ENCODE measurements around the gene AFF1.

GRCh38 chr4:87037671-87038334, 103.0 kb downstream of the AFF1 start:
- TF ChIP-seq TAF1 (IDR thresholded peaks at IDR 0.05; ENCODE audit: low read depth), result no peak
- TF ChIP-seq TCF12 (IDR thresholded peaks at IDR 0.05; ENCODE audit: low read depth), result no peak
- TF ChIP-seq EP300 (IDR thresholded peaks at IDR 0.05; ENCODE audit: borderline replicate concordance), result no peak; the same call in 1 of the 2 replicates
